GM18907 (cell line): ENCODE data around the gene GABRP.

Experiments used
- ATAC-seq: cut with Tn5 transposase; IDR thresholded peaks from one replicate; pipeline ENCODE4 v1.9.1; 2021; ENCODE audit warnings: mild to moderate bottlenecking, moderate library complexity; ENCODE audit not compliant: unreplicated experiment

GABRP gene

DNA sequence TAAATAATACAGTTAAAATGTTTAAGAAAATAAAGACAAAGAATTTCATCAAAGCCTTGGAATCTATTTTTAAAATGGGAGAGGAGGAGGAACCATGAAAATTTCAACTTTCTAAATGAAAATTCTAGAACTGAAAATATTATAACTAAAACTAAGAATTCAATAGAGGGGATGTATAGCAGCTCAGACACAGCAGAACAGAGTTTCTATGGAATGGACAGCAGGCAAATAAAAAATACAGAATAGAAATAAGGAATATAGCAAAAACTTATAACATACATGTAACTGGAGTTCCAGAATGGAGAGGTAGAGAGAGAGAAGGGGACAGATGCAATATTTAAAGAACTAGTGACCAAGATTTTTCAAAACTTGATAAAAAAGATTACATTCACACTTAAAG, 76.9 kb downstream of the GABRP start:
- ATAC-seq, result no peak

DNA sequence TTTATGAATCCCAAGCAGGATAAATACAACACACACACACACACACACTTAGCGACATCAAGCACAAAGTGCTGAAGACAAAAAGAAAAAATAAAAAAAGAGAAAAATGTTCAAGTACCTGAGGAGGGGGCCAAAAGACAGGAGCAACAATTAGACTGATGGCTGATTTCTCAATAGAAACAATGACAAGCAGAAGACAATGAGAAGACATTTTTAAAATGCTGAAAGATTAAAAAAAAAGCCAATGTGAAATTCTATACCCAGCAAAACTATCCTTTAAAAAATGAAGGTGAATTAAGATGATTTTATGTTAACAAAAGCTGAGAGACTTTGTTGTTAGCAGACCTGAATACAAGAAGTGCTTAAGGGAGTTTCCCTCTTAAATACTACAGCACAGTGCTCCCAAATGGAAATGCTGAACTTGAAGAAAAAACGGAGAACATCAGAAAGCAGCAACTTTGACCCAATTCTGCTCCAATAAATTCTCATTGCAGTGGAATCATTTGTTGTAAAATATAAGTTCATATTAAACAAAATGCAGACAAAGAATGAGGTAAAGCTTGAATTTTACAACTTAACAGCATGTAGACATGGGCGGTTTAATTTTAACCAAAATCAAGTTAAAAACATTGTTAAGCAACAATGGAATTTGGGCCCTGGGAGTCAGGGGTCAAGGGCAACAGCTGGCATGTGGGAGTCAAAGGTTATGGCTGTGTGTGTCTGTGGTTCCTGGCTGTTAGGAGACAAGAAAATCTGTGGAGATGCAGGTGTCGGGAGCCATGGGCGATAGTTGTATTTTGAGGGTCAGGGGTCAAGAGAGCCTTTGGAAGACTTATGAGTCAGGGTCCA, 77.5 kb downstream of the GABRP start:
- ATAC-seq, result no peak

DNA sequence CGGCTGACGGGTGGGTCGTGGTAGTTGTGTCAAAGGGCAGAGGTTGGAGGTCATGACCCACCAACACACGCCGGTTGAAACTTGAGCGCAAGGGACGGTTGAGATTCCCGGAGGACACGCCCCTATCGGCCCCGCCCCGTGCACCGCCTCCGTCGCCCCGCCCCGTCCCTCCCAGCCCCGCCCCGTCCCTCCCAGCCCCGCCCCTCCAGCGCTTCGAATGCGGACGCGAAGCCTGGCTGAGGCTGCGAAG, 78.1 kb downstream of the GABRP start:
- ATAC-seq, result no peak

DNA sequence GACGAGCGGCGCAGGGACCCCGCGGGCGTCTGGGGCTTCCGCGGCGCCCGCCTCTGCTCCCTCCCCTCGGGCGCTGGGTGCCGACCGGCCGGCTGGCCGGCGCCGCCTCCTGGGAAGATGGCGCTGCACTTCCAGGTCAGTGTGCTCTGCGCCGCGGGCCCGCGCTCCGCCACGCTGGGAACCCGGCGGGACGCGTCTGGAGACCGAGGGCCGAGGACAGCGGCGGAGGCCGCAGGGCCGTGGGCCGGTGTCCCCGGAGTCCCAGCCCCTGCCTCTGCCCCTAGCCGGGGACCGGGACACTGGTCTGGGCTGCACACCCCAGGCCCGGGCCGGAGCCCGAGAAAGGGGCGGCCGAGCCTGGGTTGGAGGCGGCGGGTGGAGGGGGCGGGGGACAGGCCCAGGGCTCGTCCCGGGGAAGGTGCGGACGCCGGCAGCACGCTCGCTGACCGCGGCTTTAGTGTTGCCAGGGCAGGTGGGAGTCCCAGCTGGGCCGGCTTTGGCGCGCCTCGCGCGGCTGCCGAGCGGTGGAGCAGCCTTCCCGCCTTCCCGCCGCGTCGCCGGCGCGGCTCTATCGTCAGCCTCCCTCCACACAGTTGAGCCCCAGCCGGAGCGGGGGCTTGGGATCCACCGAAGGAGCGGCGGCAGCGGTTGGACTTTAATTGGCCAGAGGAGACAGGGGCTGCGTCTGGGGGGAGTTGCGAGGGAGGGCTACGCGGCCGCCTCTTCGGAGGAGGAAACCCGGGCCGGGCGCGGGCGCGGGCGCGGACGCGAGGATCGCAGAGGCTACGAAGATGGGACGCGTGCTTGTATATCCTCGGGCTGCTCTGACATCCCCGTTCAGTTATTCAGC, 78.6 kb downstream of the GABRP start, which contains the start of gene RANBP17:
Gene RANBP17 (plus strand): TSS at position 102 of the 850 bp plus-strand sequence.
- no peak for ATAC-seq

DNA sequence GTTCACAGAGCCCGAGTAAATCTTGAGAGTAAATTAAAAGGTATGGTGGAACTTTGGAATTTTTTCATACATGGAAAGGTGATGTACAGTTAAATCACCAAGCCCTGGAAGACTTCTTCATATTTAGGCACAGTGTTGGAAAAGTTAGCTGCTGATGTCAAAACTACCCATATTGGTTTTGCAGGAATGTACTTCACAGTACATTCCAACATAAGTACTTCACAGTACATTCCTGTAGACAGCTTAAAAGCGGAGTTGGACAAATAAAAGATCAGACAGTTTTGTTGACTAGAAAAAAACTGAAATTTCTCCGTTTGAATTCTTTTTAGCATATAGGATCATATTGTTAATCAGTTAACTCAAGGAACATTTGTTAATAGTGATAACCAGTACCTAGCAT, 80.1 kb downstream of the GABRP start:
- no peak for ATAC-seq
